T-helper 17 cell (primary cell): Measurements from ENCODE around the gene NCAPG2. TPM values are rescaled to one million over a fixed set of nuclear protein-coding genes. Genes with fewer than 3 reads are reported as not detected.

Experiments used
- ATAC-seq: fragments of 150-1000 bp; cut with Tn5 transposase; 2 replicates; pipeline ENCODE4 v1.10.0; 2021; ENCODE audit warnings: mild to moderate bottlenecking, moderate library complexity
- DNase-seq, 3 donors: peaks; one replicate each; pipeline versions ENCODE4 v3.0.0 to v3.0.0-alpha.2; 2020 to 2021
- H3K9me3 ChIP-seq: one replicate; pipeline ENCODE4 v1.7.0; 2013; ENCODE audit warnings: low read length, mild to moderate bottlenecking; ENCODE audit not compliant: control insufficient read depth, poor library complexity, severe bottlenecking
- H3K27ac Mint-ChIP-seq: one replicate; pipeline ENCODE4 v1.8.0; 2022; ENCODE audit warnings: mild to moderate bottlenecking, moderate library complexity, mixed read lengths
- H3K27me3 Mint-ChIP-seq: one replicate; pipeline ENCODE4 v1.8.0; 2022; ENCODE audit warnings: mixed read lengths
- H3K36me3 Mint-ChIP-seq: one replicate; pipeline ENCODE4 v1.8.0; 2022; ENCODE audit warnings: low read depth, mixed read lengths
- H3K4me1 Mint-ChIP-seq: one replicate; pipeline ENCODE4 v1.8.0; 2022; ENCODE audit warnings: mild to moderate bottlenecking, mixed read lengths
- H3K4me3 Mint-ChIP-seq: one replicate; pipeline ENCODE4 v1.8.0; 2022; ENCODE audit warnings: mild to moderate bottlenecking, moderate library complexity, mixed read lengths
- total RNA-seq, 4 donors: library from RNA in 2 of 4; stranded (reverse) in 2 of 4; gene quantifications; one replicate each; pipeline ENCODE4 v1.2.3 and lab custom pipeline; 2022 to 2026

NCAPG2 gene
- total RNA-seq, 2 donors from 2014 or later = 8.8 to 38.7 TPM

GRCh38 chr7:158601090-158601489 is 103.5 kb downstream of the NCAPG2 start:
- Mint-ChIP-seq H3K4me3 (no peak overlapping the region), H3K27me3 (no peaks in the 10 kb centered on the region), H3K36me3 (peaks cover 3% of the 10 kb centered on the region), H3K27ac (peak overlapping the region; percentile 69), H3K4me1 (peaks cover 3% of the 10 kb centered on the region)
- ATAC-seq = no peak
- no peaks in the 10 kb centered on the region for H3K9me3 ChIP-seq
- DNase-seq = no peak

GRCh38 chr7:158596745-158597144 is 107.9 kb downstream of the NCAPG2 start:
- no peaks in the 10 kb centered on the region for H3K4me1 Mint-ChIP-seq
- DNase-seq (no peak), ATAC-seq (no peak)
- H3K9me3 ChIP-seq = peaks cover 4% of the 10 kb centered on the region
- H3K27ac Mint-ChIP-seq = no peak overlapping the region
- H3K4me3 Mint-ChIP-seq = no peak overlapping the region
- H3K27me3 Mint-ChIP-seq = no peaks in the 10 kb centered on the region
- H3K36me3 Mint-ChIP-seq = peaks cover 3% of the 10 kb centered on the region

- no peaks in the 10 kb centered on the region for H3K27me3 Mint-ChIP-seq
- no peak overlapping the region for H3K27ac Mint-ChIP-seq
- peaks cover 3% of the 10 kb centered on the region for H3K36me3 Mint-ChIP-seq
- DNase-seq (no peak), ATAC-seq (no peak)
- H3K4me3 Mint-ChIP-seq = no peak overlapping the region
- H3K4me1 Mint-ChIP-seq = no peaks in the 10 kb centered on the region
- H3K9me3 ChIP-seq = peaks cover 4% of the 10 kb centered on the region
These were observed 108.3 kb downstream of the NCAPG2 start for GRCh38 chr7:158596309-158596708.

GRCh38 chr7:158595068-158595467 is 109.5 kb downstream of the NCAPG2 start:
- H3K4me3 Mint-ChIP-seq = no peak overlapping the region
- no peaks in the 10 kb centered on the region for H3K4me1 Mint-ChIP-seq
- DNase-seq (no peak), ATAC-seq (no peak)
- H3K36me3 Mint-ChIP-seq = no peaks in the 10 kb centered on the region
- H3K27me3 Mint-ChIP-seq = no peaks in the 10 kb centered on the region
- peaks cover 4% of the 10 kb centered on the region for H3K9me3 ChIP-seq
- no peak overlapping the region for H3K27ac Mint-ChIP-seq

GRCh38 chr7:158592541-158592940 is 112.1 kb downstream of the NCAPG2 start:
- ATAC-seq (no peak), DNase-seq (no peak)
- no peak overlapping the region for H3K4me3 Mint-ChIP-seq
- no peaks in the 10 kb centered on the region for H3K27me3 Mint-ChIP-seq
- peaks cover 4% of the 10 kb centered on the region for H3K9me3 ChIP-seq
- no peaks in the 10 kb centered on the region for H3K36me3 Mint-ChIP-seq
- no peaks in the 10 kb centered on the region for H3K4me1 Mint-ChIP-seq
- H3K27ac Mint-ChIP-seq = no peak overlapping the region

GRCh38 chr7:158591944-158592343 is 112.7 kb downstream of the NCAPG2 start:
- H3K4me1 Mint-ChIP-seq = no peaks in the 10 kb centered on the region
- H3K9me3 ChIP-seq = peaks cover 4% of the 10 kb centered on the region
- no peak for DNase-seq
- H3K27me3 Mint-ChIP-seq = no peaks in the 10 kb centered on the region
- H3K27ac Mint-ChIP-seq = no peak overlapping the region
- H3K4me3 Mint-ChIP-seq = no peak overlapping the region
- ATAC-seq = no peak
- H3K36me3 Mint-ChIP-seq = no peaks in the 10 kb centered on the region

- H3K9me3 ChIP-seq = peaks cover 3% of the 10 kb centered on the region
These were observed 114.4 kb downstream of the NCAPG2 start for GRCh38 chr7:158590181-158590530.

GRCh38 chr7:158589653-158590052 is 115.0 kb downstream of the NCAPG2 start:
- Mint-ChIP-seq H3K27ac (no peak overlapping the region), H3K27me3 (peaks cover 17% of the 10 kb centered on the region), H3K36me3 (no peaks in the 10 kb centered on the region), H3K4me1 (peaks cover 3% of the 10 kb centered on the region), H3K4me3 (no peak overlapping the region)
- DNase-seq (no peak), ATAC-seq (no peak)
- H3K9me3 ChIP-seq = no peaks in the 10 kb centered on the region

More at GRCh38 chr7:158590181-158590530, 114.4 kb downstream of the NCAPG2 start:
- Mint-ChIP-seq H3K27me3 (peaks cover 12% of the 10 kb centered on the region), H3K36me3 (no peaks in the 10 kb centered on the region), H3K4me3 (no peak overlapping the region), H3K27ac (no peak overlapping the region), H3K4me1 (peaks cover 3% of the 10 kb centered on the region)
- no peak for ATAC-seq
- DNase-seq = no peak

GRCh38 chr7:158588878-158589442 is 115.6 kb downstream of the NCAPG2 start:
- H3K4me1 Mint-ChIP-seq = peaks cover 6% of the 10 kb centered on the region
- peaks cover 24% of the 10 kb centered on the region for H3K27me3 Mint-ChIP-seq
- peak overlapping the region; percentile 76 for H3K4me3 Mint-ChIP-seq
- H3K27ac Mint-ChIP-seq = no peak overlapping the region
- H3K36me3 Mint-ChIP-seq = no peaks in the 10 kb centered on the region
- ATAC-seq (no peak), DNase-seq (no peak)
- no peaks in the 10 kb centered on the region for H3K9me3 ChIP-seq

GRCh38 chr7:158588085-158588877 is 116.3 kb downstream of the NCAPG2 start:
- peak overlapping the region; percentile 76 for H3K4me3 Mint-ChIP-seq
- no peaks in the 10 kb centered on the region for H3K9me3 ChIP-seq
- H3K27me3 Mint-ChIP-seq = peaks cover 31% of the 10 kb centered on the region
- H3K27ac Mint-ChIP-seq = no peak overlapping the region
- no peak for DNase-seq
- peaks cover 6% of the 10 kb centered on the region for H3K4me1 Mint-ChIP-seq
- ATAC-seq = peak; percentile 3
- H3K36me3 Mint-ChIP-seq = no peaks in the 10 kb centered on the region

GRCh38 chr7:158587162-158588084 is 117.2 kb downstream of the NCAPG2 start, which contains the start of gene PTPRN2:
PTPRN2 (minus strand) TSS chr7:158587823.
- peak; percentile 51 to 70 (median 70) for DNase-seq
- Mint-ChIP-seq H3K27ac (no peak within 1 kb of the TSS), H3K4me1 (peaks cover 6% of the 10 kb centered on the region), H3K36me3 (no peaks in the 10 kb centered on the region), H3K27me3 (peaks cover 36% of the 10 kb centered on the region), H3K4me3 (peak within 1 kb of the TSS; percentile 76)
- no peaks in the 10 kb centered on the region for H3K9me3 ChIP-seq
- ATAC-seq = peak; percentile 92

GRCh38 chr7:158586499-158587161 is 118.0 kb downstream of the NCAPG2 start:
- no peak for DNase-seq
- Mint-ChIP-seq H3K4me1 (peaks cover 6% of the 10 kb centered on the region), H3K27ac (no peak overlapping the region), H3K4me3 (peak overlapping the region; percentile 86), H3K27me3 (peaks cover 36% of the 10 kb centered on the region), H3K36me3 (no peaks in the 10 kb centered on the region)
- no peaks in the 10 kb centered on the region for H3K9me3 ChIP-seq
- no peak for ATAC-seq
